ENCODE data around the gene CMIP.
"Not testable (repeated sequence)": the region's sequence is repeated elsewhere in the genome, so short reads cannot be mapped to it uniquely, and the experiment has no call there.

The CMIP gene

DNA sequence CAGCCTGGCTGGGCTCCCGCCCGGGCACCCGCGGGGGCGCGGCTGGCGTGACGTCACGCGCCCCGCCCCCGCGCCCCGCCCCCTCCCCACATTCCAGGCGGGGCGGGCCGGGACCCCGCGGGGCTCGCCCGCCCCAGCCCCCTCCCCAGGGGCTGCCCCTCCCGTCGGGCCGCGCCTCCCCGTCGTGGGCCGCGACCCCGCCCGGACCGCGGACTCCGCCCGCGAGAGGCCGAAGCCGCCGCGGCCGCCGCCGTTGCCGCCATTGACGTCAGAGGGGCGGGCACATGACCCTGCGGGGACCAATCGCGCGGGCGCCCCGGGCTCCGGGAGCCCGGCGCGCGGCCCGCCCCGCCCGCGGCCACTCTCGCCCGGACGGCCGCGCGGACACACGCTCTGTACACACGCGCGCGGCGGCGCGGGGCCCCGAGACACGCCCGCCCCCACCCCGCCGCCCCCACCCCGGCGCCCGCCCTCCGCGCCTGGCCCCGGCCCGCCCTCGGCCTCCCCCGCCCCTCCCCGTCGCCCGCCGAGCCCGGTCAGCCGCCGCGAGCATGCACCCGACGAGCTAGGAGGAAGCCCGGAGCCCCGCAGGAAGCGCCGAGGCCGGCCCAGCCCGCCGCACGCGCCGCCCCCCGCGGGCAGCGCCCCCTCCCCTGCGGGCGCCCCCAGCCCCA, at the start of gene CMIP:
Gene CMIP (plus strand): TSS at position 361 of the 674 bp plus-strand sequence.
- DNase-seq = peak in 48 of 56 donors; percentile 29 to 85 (median 68)

- DNase-seq = no peak
These were observed 49.5 kb upstream of the CMIP start for GRCh38 chr16:81394966-81395655.

GRCh38 chr16:81397058-81397878, 47.3 kb upstream of the CMIP start:
- no peak for DNase-seq

DNA sequence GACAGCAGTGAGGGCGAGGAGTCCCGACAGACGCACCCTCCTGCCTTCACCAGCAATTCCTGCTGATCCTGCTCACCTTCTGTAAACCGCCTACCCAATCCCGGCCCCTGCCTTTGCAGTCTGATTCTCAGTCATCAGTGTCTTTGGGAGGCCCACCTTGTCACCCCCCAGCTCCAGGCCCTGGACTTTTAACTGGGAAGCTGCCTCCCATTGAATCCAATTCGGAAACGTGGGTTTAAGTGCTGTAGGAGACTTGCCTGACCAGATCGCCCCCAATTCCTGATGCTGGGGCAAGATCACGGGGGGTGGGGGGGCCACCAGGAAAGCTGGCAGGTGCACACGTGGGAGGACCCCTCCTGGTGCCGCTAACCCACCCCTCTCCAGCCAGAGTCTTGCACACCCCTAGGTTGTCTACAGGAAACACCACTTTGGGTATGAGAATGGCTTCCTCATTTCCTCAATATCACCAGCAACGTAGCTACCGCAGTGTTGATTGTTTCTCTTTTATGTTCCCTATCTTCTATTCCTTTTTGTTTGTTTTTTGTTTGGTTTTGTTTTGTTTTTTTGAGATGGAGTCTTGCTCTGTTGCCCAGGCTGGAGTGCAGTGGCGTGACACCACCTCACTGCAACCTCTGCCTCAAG, 46.6 kb upstream of the CMIP start:
- DNase-seq = no peak

GRCh38 chr16:81399909-81400308, 44.7 kb upstream of the CMIP start:
- no peak for DNase-seq

DNA sequence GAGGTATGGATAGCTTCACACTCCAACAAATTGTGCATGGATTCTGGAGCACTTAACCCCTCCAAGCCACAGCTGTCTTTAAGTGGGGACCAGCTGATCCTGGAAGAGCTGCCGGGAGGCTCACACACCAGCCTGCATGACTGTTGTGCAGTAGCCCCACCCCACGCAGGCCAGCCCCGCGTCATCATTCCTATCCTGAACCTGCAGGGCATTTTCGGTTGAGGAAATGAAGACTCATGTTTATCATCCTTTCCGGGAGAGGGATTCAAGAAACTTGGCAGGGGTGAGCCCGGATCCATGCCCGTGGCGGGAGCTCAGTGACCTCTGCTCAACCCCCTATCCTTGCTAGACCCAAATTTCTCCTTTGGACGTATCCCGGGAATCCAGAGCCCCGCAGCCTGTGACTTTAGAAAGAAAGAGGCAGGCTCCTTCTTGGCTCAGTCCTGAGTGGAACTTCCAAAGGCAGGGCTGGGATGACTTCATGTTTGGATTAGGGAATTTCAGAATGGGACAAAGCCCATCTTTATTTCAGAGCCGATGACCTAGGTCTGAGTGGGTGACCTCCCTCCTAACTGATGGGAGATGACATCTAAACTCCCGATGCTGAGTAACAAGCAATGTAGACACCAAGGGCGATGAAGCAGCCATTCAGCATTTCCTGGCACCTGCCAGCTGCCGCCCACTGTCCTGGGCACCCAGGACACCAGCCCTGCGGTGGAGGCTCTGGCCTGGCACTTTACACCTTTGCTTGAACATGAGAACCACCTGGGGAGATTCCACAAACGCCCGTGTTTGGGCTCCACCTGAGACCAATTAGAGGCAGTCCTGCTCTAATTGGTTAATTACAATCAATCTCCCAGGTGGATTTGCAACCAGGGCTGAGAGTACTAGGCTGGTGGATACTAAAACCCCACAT, 43.3 kb upstream of the CMIP start:
- DNase-seq = no peak

DNA sequence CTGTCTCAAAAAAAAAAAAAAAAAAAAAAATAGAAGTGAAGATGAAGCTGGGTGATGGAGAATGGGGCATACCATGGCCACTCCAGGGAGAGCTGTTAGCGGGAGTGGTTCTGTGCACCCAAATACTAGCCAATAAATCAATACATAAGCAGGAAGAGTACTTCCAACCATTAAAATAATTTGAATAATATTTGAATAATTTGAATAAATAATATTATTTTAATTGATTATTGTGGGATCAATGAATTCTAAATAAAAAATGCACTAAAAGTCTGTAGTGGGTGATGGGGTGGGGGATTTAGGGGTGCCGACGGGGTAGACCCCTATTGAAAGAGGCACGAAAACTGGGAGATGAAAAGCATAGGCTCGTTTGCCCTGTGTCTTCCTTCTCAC, 41.4 kb upstream of the CMIP start:
- DNase-seq = no peak

- peak in 52 of 56 donors; percentile 12 to 85 (median 54) for DNase-seq
These were observed 40.8 kb upstream of the CMIP start for GRCh38 chr16:81403601-81404391.

DNA sequence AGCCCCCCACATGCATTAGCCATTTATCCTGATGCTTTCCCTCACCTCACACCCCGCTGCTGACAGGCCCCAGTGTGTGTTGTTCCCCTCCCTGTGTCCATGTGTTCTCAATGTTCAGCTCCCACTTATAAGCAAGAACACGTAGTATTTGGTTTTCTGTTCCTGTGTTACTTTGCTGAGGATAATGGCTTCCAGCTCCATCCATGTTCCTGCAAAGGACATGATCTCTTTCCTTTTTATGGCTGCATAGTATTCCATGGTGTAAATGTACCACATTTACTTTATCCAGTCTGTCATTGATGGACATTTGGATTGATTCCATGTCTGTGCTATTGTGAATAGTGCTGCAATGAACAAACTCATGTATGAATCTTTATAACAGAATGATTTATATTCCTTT, 39.6 kb upstream of the CMIP start:
- not testable (repeated sequence) for DNase-seq

- no peak for DNase-seq
These were observed 38.9 kb upstream of the CMIP start for GRCh38 chr16:81405702-81406113.

GRCh38 chr16:81408409-81408950, 36.1 kb upstream of the CMIP start:
- no peak for DNase-seq

GRCh38 chr16:81409016-81409556, 35.5 kb upstream of the CMIP start:
- no peak for DNase-seq

- peak in 1 of 56 donors; percentile 3 for DNase-seq
These were observed 33.8 kb upstream of the CMIP start for GRCh38 chr16:81410643-81411293.

GRCh38 chr16:81413245-81413990, 31.2 kb upstream of the CMIP start:
- DNase-seq = no peak

- DNase-seq = peak in 7 of 56 donors; percentile 2 to 24 (median 12)
These were observed 28.9 kb upstream of the CMIP start for GRCh38 chr16:81415751-81416150.

- no peak for DNase-seq
These were observed 27.9 kb upstream of the CMIP start for GRCh38 chr16:81416749-81417148.

DNA sequence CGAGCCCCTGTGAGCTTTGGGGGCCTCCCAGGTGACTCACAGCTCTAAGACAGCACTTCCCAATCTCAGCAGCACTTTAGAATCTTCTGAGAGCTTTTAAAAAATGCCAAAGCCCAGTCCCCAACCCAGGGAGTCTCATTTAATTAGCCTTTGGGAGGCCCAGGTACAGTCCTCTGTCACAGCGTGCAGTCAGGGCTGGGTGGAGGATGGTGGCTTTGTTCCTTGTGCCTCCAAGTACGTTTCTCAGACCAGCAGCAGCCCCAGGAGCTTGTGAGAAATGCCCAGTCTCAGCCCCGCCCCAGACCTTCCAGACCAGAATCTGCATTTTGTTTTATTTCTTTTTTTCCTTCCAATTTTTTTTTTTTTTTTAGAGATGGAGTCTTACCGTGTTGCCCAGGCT, 27.4 kb upstream of the CMIP start:
- DNase-seq = no peak

GRCh38 chr16:81419806-81420205, 24.8 kb upstream of the CMIP start:
- no peak for DNase-seq
